ENCODE measurements around the gene RABGAP1L. TPM values are rescaled to one million over a fixed set of nuclear protein-coding genes. Genes with fewer than 3 reads are reported as not detected.

Gene RABGAP1L
- total and polyA plus RNA-seq, 2 of the 8 experiments (the other 6 are each of a cell fraction or from before 2014, with no cell fraction given) = 33.3 to 156 TPM

- TF ChIP-seq CHD7 (IDR thresholded peaks at IDR 0.05; ENCODE audit: insufficient replicate concordance, low read length) (no peak), KDM5A (IDR thresholded peaks at IDR 0.05; ENCODE audit: low read length) (no peak), EP300 (IDR thresholded peaks at IDR 0.05; ENCODE audit: borderline replicate concordance in 1 of 2, low read depth in 2 of 2, low read length in 2 of 2) (no peak)
Observed at GRCh38 chr1:174652569-174653280, 493.4 kb downstream of the RABGAP1L start (continued).

Measured in H1 (cell line).